Measurements from ENCODE around the gene EXOSC3. TPM values are rescaled to one million over a fixed set of nuclear protein-coding genes. Genes with fewer than 3 reads are reported as not detected.

The EXOSC3 gene
- total and polyA plus RNA-seq, 2 of the 8 experiments (the other 6 are each of a cell fraction or from before 2014, with no cell fraction given), result 46.7 to 73.4 TPM

DNA sequence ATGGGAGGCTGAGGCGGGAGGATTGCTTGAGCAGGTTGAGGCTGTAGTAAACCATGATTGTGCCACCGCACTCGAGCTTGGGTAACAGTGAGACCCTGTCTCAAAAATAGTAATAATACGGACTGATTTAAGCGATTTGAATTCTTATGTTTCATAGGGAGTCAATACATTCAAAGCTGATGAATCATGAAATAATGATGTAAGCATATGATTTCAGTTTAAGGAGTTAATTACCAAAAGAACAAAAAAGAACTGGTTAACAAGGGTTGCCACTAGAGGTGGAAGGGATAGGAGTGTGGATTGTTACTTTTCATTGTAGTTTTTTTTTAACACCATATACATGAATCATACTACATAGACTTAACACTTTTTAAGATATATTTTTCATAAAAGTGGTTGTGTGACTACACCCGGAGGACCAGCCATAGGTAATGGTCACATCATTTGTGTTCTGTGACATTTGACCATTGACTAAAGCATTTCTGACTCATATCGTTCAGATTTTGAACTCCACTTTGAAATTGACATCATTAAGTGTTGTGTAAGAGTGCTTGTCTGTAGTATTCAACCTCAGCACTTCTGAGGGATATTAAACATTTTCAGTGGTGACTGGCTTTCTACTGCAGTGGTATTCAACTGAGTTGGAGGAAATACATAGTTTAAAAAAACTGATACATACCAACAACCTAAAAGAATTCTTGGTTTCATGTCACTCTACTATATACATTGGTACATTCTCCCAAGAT lies 24.3 kb downstream of the EXOSC3 start (continued):
- no peak for TF ChIP-seq HDAC2 (IDR thresholded peaks at IDR 0.05; ENCODE audit: borderline replicate concordance in 1 of 2, low read depth in 2 of 2, low read length in 2 of 2)
- no peak for TF ChIP-seq NANOG (IDR thresholded peaks at IDR 0.05; ENCODE audit: insufficient read depth, low read depth, low read length, poor library complexity, severe bottlenecking)
- no peak for TF ChIP-seq RFX5 (IDR thresholded peaks at IDR 0.05; ENCODE audit: borderline replicate concordance, low read depth, low read length)
- TF ChIP-seq, protein P1, sequence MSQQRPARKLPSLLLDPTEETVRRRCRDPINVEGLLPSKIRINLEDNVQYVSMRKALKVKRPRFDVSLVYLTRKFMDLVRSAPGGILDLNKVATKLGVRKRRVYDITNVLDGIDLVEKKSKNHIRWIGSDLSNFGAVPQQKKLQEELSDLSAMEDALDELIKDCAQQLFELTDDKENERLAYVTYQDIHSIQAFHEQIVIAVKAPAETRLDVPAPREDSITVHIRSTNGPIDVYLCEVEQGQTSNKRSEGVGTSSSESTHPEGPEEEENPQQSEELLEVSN (IDR thresholded peaks at IDR 0.05), result no peak
- TF ChIP-seq POU5F1 (IDR thresholded peaks at IDR 0.05; ENCODE audit: low read depth, low read length), result no peak
- no peak for TF ChIP-seq RBBP5 (IDR thresholded peaks at IDR 0.05; ENCODE audit: borderline replicate concordance, low read depth, low read length)
- TF ChIP-seq YY1 (IDR thresholded peaks at IDR 0.05; ENCODE audit: low read depth, low read length), result no peak
